Measurements from ENCODE around the gene SPACDR. TPM values are rescaled to one million over a fixed set of nuclear protein-coding genes. Genes with fewer than 3 reads are reported as not detected.
A peak's percentile ranks its signal among the peaks of the same experiment; 100 is the strongest.
"Not testable (repeated sequence)": the region's sequence is repeated elsewhere in the genome, so short reads cannot be mapped to it uniquely, and the experiment has no call there.

Gene SPACDR
- total and polyA plus RNA-seq, 2 donors: 0.76 to 2.4 TPM

- Histone ChIP-seq H3K27ac (ENCODE audit: low read depth in 1 of 2, low read length in 1 of 2) (no peak overlapping the region), H3K9me3 (ENCODE audit: control insufficient read depth in 2 of 2, insufficient read depth in 1 of 2, low read length in 1 of 2) (peaks cover 0 to 6% of the 10 kb centered on the region in 2 donors), H3K4me1 (ENCODE audit: control insufficient read depth in 2 of 2, insufficient read depth in 2 of 2, low read length in 2 of 2) (peaks cover 2 to 25% of the 10 kb centered on the region in 2 donors), H3K36me3 (ENCODE audit: control insufficient read depth in 2 of 2, insufficient read depth in 2 of 2, low read length in 1 of 2) (no peaks in the 10 kb centered on the region), H3K27me3 (ENCODE audit: control insufficient read depth in 2 of 2, insufficient read depth in 1 of 2, low read length in 1 of 2) (no peaks in the 10 kb centered on the region), H3K4me3 (ENCODE audit: low read length in 2 of 2) (no peak overlapping the region)
- 97% methylated on average over 9 of the region's 9 CpGs for WGBS
- no peak for DNase-seq (ENCODE audit: low read depth in 6 of 9, low spot score in 9 of 9)
Measured at GRCh38 chr7:100443096-100443840, 20.8 kb downstream of the SPACDR start.

GRCh38 chr7:100441641-100442535 lies 22.2 kb downstream of the SPACDR start:
- H3K36me3 ChIP-seq (ENCODE audit: control insufficient read depth in 2 of 2, insufficient read depth in 2 of 2, low read length in 1 of 2): no peaks in the 10 kb centered on the region
- no peak overlapping the region for H3K27ac ChIP-seq (ENCODE audit: low read depth in 1 of 2, low read length in 1 of 2)
- no peaks in the 10 kb centered on the region for H3K27me3 ChIP-seq (ENCODE audit: control insufficient read depth in 2 of 2, insufficient read depth in 1 of 2, low read length in 1 of 2)
- H3K4me1 ChIP-seq (ENCODE audit: control insufficient read depth in 2 of 2, insufficient read depth in 2 of 2, low read length in 2 of 2): peaks cover 2 to 28% of the 10 kb centered on the region in 2 donors
- H3K9me3 ChIP-seq (ENCODE audit: control insufficient read depth in 2 of 2, insufficient read depth in 1 of 2, low read length in 1 of 2): peaks cover 0 to 6% of the 10 kb centered on the region in 2 donors
- WGBS: 98% methylated on average over 11 of the region's 11 CpGs
- no peak overlapping the region for H3K4me3 ChIP-seq (ENCODE audit: low read length in 2 of 2)
- no peak for DNase-seq (ENCODE audit: low read depth in 6 of 9, low spot score in 9 of 9)

GRCh38 chr7:100439244-100439643 lies 24.8 kb downstream of the SPACDR start:
- not testable (repeated sequence) for H3K4me3 ChIP-seq (ENCODE audit: low read length in 2 of 2); H3K27me3 ChIP-seq (ENCODE audit: control insufficient read depth in 2 of 2, insufficient read depth in 1 of 2, low read length in 1 of 2); DNase-seq (ENCODE audit: low read depth in 6 of 9, low spot score in 9 of 9); H3K27ac ChIP-seq (ENCODE audit: low read depth in 1 of 2, low read length in 1 of 2); H3K9me3 ChIP-seq (ENCODE audit: control insufficient read depth in 2 of 2, insufficient read depth in 1 of 2, low read length in 1 of 2)
- Histone ChIP-seq H3K36me3 (ENCODE audit: control insufficient read depth in 2 of 2, insufficient read depth in 2 of 2, low read length in 1 of 2) (peaks cover 5 to 12% of the 10 kb centered on the region in 2 donors), H3K4me1 (ENCODE audit: control insufficient read depth in 2 of 2, insufficient read depth in 2 of 2, low read length in 2 of 2) (peaks cover 9 to 21% of the 10 kb centered on the region in 2 donors)
- 96% methylated on average over 7 of the region's 7 CpGs for WGBS

- not testable (repeated sequence) for H3K27ac ChIP-seq (ENCODE audit: low read depth in 1 of 2, low read length in 1 of 2); H3K4me3 ChIP-seq (ENCODE audit: low read length in 2 of 2); H3K9me3 ChIP-seq (ENCODE audit: control insufficient read depth in 2 of 2, insufficient read depth in 1 of 2, low read length in 1 of 2); DNase-seq (ENCODE audit: low read depth in 6 of 9, low spot score in 9 of 9); H3K27me3 ChIP-seq (ENCODE audit: control insufficient read depth in 2 of 2, insufficient read depth in 1 of 2, low read length in 1 of 2)
- WGBS: 98% methylated on average over 8 of the region's 8 CpGs
- H3K4me1 ChIP-seq (ENCODE audit: control insufficient read depth in 2 of 2, insufficient read depth in 2 of 2, low read length in 2 of 2): peaks cover 14 to 25% of the 10 kb centered on the region in 2 donors
- peaks cover 9 to 17% of the 10 kb centered on the region in 2 donors for H3K36me3 ChIP-seq (ENCODE audit: control insufficient read depth in 2 of 2, insufficient read depth in 2 of 2, low read length in 1 of 2)
Measured at GRCh38 chr7:100438731-100439130, 25.3 kb downstream of the SPACDR start.

GRCh38 chr7:100438172-100438571 lies 25.9 kb downstream of the SPACDR start:
- H3K36me3 ChIP-seq (ENCODE audit: control insufficient read depth in 2 of 2, insufficient read depth in 2 of 2, low read length in 1 of 2): peaks cover 14 to 22% of the 10 kb centered on the region in 2 donors
- peaks cover 17 to 30% of the 10 kb centered on the region in 2 donors for H3K4me1 ChIP-seq (ENCODE audit: control insufficient read depth in 2 of 2, insufficient read depth in 2 of 2, low read length in 2 of 2)
- WGBS: 80% methylated on average over 2 of the region's 2 CpGs
- no peak for DNase-seq (ENCODE audit: low read depth in 6 of 9, low spot score in 9 of 9)
- no peak overlapping the region for H3K4me3 ChIP-seq (ENCODE audit: low read length in 2 of 2)
- H3K27ac ChIP-seq (ENCODE audit: low read depth in 1 of 2, low read length in 1 of 2): peak overlapping the region in 1 of 2 donors; percentile 10
- peaks cover 0 to 3% of the 10 kb centered on the region in 2 donors for H3K9me3 ChIP-seq (ENCODE audit: control insufficient read depth in 2 of 2, insufficient read depth in 1 of 2, low read length in 1 of 2)
- no peaks in the 10 kb centered on the region for H3K27me3 ChIP-seq (ENCODE audit: control insufficient read depth in 2 of 2, insufficient read depth in 1 of 2, low read length in 1 of 2)

GRCh38 chr7:100437150-100438100 lies 26.6 kb downstream of the SPACDR start:
- DNase-seq (ENCODE audit: low read depth in 6 of 9, low spot score in 9 of 9): no peak
- WGBS: 95% methylated on average over 28 of the region's 28 CpGs
- peaks cover 20 to 30% of the 10 kb centered on the region in 2 donors for H3K36me3 ChIP-seq (ENCODE audit: control insufficient read depth in 2 of 2, insufficient read depth in 2 of 2, low read length in 1 of 2)
- no peak overlapping the region for H3K4me3 ChIP-seq (ENCODE audit: low read length in 2 of 2)
- no peaks in the 10 kb centered on the region for H3K27me3 ChIP-seq (ENCODE audit: control insufficient read depth in 2 of 2, insufficient read depth in 1 of 2, low read length in 1 of 2)
- H3K9me3 ChIP-seq (ENCODE audit: control insufficient read depth in 2 of 2, insufficient read depth in 1 of 2, low read length in 1 of 2): peaks cover 0 to 3% of the 10 kb centered on the region in 2 donors
- H3K27ac ChIP-seq (ENCODE audit: low read depth in 1 of 2, low read length in 1 of 2): peak overlapping the region in 1 of 2 donors; percentile 10
- peaks cover 18 to 38% of the 10 kb centered on the region in 2 donors for H3K4me1 ChIP-seq (ENCODE audit: control insufficient read depth in 2 of 2, insufficient read depth in 2 of 2, low read length in 2 of 2)

GRCh38 chr7:100435401-100436304 lies 28.4 kb downstream of the SPACDR start:
- peak overlapping the region; percentile 91 to 97 for H3K27ac ChIP-seq (ENCODE audit: low read depth in 1 of 2, low read length in 1 of 2)
- no peaks in the 10 kb centered on the region for H3K27me3 ChIP-seq (ENCODE audit: control insufficient read depth in 2 of 2, insufficient read depth in 1 of 2, low read length in 1 of 2)
- peak overlapping the region; percentile 89 to 98 for H3K4me3 ChIP-seq (ENCODE audit: low read length in 2 of 2)
- DNase-seq (ENCODE audit: low read depth in 6 of 9, low spot score in 9 of 9): peak in 1 of 9 donors; percentile 73
- peaks cover 34 to 45% of the 10 kb centered on the region in 2 donors for H3K36me3 ChIP-seq (ENCODE audit: control insufficient read depth in 2 of 2, insufficient read depth in 2 of 2, low read length in 1 of 2)
- H3K4me1 ChIP-seq (ENCODE audit: control insufficient read depth in 2 of 2, insufficient read depth in 2 of 2, low read length in 2 of 2): peaks cover 32 to 55% of the 10 kb centered on the region in 2 donors
- H3K9me3 ChIP-seq (ENCODE audit: control insufficient read depth in 2 of 2, insufficient read depth in 1 of 2, low read length in 1 of 2): peaks cover 0 to 3% of the 10 kb centered on the region in 2 donors
- 2% methylated on average over 81 of the region's 81 CpGs for WGBS

Measured in thymus (tissue), 11 donors.